CD4-positive, alpha-beta T cell treated with Interleukin-4 for 4 hours (primary cell): ENCODE measurements around the gene FOXL2NB.
"Not testable (repeated sequence)": the region's sequence is repeated elsewhere in the genome, so short reads cannot be mapped to it uniquely, and the experiment has no call there.

ENCODE experiments used
- DNase-seq: peaks from one replicate; pipeline ENCODE4 v3.0.0-alpha.2; 2020

The FOXL2NB gene

GRCh38 chr3:138946663-138947494 is at the start of gene FOXL2NB, which contains the start of gene FOXL2:
Gene FOXL2NB (plus strand): TSS chr3:138947217. CDS start chr3:138947365, 148 bp downstream.
Gene FOXL2 (minus strand): TSS chr3:138947137. CDS start chr3:138946722, 415 bp downstream.
- DNase-seq: no peak

- no peak for DNase-seq
These were observed 48.7 kb upstream of the FOXL2NB start for GRCh38 chr3:138898301-138898700.

GRCh38 chr3:138898708-138899107 is 48.3 kb upstream of the FOXL2NB start:
- no peak for DNase-seq

GRCh38 chr3:138899351-138899991 is 47.5 kb upstream of the FOXL2NB start:
- DNase-seq: no peak

- DNase-seq: no peak
These were observed 45.5 kb upstream of the FOXL2NB start for GRCh38 chr3:138901567-138901966.

GRCh38 chr3:138902171-138902570 is 44.8 kb upstream of the FOXL2NB start:
- DNase-seq: no peak

GRCh38 chr3:138907539-138907938 is 39.5 kb upstream of the FOXL2NB start:
- no peak for DNase-seq

- DNase-seq: no peak
These were observed 38.2 kb upstream of the FOXL2NB start for GRCh38 chr3:138908846-138909245.

GRCh38 chr3:138909904-138910303 is 37.1 kb upstream of the FOXL2NB start:
- no peak for DNase-seq

- no peak for DNase-seq
These were observed 35.4 kb upstream of the FOXL2NB start for GRCh38 chr3:138911621-138912020.

- no peak for DNase-seq
These were observed 34.8 kb upstream of the FOXL2NB start for GRCh38 chr3:138912237-138912636.

GRCh38 chr3:138913766-138914165 is 33.3 kb upstream of the FOXL2NB start:
- no peak for DNase-seq

- DNase-seq: no peak
These were observed 32.0 kb upstream of the FOXL2NB start for GRCh38 chr3:138914870-138915502.

GRCh38 chr3:138915503-138916498 is 31.2 kb upstream of the FOXL2NB start:
- DNase-seq: peak; percentile 71

GRCh38 chr3:138916824-138917223 is 30.2 kb upstream of the FOXL2NB start:
- no peak for DNase-seq

GRCh38 chr3:138919325-138919724 is 27.7 kb upstream of the FOXL2NB start:
- DNase-seq: no peak

- no peak for DNase-seq
These were observed 25.4 kb upstream of the FOXL2NB start for GRCh38 chr3:138921316-138922292.

- not testable (repeated sequence) for DNase-seq
These were observed 24.6 kb upstream of the FOXL2NB start for GRCh38 chr3:138922400-138922799.

- DNase-seq: peak; percentile 80
These were observed 23.5 kb upstream of the FOXL2NB start for GRCh38 chr3:138923531-138923994.

GRCh38 chr3:138928727-138929372 is 18.2 kb upstream of the FOXL2NB start:
- no peak for DNase-seq
